HPDE6-E6E7 (cell line): ENCODE measurements around the gene CCNE1.

ENCODE experiments used
- DNase-seq: peaks from one replicate; pipeline ENCODE4 v3.0.0; 2011; ENCODE audit warnings: missing footprints; ENCODE audit errors: extremely low spot score

The CCNE1 gene

DNA sequence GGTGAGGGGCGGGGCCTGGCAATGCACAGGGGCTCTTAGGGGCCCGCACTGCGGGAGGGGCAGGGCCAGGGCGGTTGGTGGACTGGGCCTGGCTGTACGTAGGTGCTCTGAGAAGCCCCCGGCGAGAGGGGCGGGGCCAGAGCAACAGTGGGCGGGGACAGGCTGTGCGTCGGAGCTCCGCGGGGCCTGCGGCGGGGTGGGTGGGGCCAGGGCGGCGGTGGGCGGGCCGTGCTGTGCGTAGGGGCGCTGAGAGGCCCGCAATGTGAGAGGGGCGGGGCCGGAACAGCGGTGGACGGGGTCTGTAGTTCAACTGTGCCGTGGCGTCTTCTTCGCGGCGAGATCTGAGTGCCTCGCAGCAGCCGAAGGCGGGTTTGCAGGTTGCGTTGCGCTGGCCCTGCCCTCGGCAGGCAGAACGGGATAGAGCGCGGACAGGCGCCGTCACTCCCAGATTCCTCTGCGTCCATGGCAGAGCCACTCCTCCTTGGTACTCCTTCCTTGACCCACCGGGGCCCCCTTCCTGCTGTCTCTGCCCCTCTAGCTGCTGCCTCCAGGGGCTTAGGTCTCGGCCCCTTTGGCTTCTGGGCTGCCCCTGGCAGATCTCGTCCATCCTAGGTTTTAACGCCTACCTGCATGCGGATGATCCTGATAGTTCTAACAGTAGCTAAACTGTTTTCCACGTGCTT, 33.2 kb downstream of the CCNE1 start:
- DNase-seq = peak; percentile 80

DNA sequence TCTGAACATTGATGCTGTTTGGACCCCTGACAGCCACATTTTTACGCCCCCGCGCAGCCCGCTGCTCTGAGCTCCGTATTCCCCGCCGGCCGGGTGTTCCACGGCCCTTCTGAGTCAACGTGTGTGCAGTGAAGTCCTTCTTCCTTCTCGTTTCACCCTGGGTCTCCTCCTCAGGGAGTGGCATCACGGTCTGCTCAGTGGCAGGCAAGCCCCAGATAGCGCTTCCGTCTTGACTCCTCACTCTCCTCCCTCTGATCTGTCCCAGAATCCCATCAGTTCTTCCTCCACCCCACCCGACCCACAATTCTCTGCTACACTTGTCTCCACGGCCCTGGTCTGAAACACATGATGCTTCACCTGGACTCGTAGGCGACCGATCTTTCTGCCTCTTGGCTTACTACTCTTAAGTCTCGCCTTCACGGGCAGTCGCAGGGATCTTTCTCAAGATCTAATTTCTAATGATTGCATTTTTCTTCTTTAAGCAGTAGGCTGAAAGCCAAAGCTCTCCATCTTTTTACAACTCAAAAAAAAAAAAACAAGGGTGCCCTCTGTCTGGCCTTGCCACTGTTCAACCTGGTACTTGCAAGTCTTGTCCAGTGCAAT, 33.9 kb downstream of the CCNE1 start:
- DNase-seq = no peak

- DNase-seq = no peak
Measured at GRCh38 chr19:29849208-29849607, 37.4 kb downstream of the CCNE1 start.

DNA sequence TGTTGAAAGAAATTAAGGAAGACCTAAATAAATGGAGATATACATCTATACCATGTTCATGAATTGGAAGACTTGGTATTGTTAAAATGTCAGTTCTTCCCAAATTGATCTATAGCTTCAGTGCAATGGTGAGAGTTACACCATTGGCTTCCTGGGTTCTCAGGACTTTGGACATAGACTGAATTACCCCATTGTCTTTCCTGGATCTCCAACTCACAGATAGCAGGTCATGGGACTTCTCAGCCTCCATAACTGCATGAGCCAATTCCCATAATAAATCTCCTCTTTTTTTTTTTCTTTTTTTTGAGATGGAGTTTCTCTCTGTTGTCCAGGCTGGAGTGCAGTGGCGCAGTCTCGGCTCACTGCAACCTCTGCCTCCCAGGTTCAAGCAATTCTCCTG, 38.7 kb downstream of the CCNE1 start:
- DNase-seq = no peak

- DNase-seq = no peak
Measured at GRCh38 chr19:29851769-29852521, 40.2 kb downstream of the CCNE1 start.

DNA sequence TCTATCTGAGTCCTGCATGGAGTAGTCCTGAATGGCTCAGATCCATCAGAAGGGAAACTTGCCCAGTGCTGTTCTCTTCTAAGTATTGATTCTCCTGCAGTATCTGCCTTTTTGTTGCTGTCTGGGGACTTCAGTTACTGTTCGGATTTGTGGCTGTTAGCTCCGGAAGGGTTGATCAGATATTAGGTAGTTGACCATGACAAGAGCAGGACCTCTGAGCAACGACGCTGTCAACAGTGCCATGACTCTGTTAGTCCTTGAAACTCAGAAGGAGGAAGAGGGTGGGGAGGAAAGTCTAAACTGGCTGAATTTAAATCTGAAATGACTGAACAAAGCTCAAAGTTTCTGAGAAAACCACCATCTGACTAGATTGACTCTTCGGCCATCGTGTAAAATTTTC, 42.2 kb downstream of the CCNE1 start:
- no peak for DNase-seq

DNA sequence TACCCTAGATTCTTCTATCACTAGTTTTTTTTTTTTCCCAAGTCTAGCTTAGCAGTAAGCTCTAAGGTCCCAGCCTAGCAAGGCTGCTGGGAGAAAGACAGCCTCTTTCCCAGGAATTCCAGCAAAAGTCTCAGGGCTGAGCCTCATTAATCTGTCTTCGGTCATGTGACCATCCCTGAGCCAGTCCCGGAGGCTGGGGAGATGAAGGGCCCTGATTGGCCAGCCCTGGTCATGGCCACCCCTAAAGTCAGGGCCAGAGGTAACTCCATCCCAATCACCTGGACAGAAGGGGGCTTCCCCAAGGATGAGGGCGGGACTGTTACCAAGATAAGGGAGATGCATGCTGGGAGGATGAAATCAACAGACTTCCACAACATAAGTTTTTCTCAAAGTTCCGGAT, 43.3 kb downstream of the CCNE1 start:
- DNase-seq = no peak

- DNase-seq = no peak
Measured at GRCh38 chr19:29855741-29856500, 44.1 kb downstream of the CCNE1 start.

DNA sequence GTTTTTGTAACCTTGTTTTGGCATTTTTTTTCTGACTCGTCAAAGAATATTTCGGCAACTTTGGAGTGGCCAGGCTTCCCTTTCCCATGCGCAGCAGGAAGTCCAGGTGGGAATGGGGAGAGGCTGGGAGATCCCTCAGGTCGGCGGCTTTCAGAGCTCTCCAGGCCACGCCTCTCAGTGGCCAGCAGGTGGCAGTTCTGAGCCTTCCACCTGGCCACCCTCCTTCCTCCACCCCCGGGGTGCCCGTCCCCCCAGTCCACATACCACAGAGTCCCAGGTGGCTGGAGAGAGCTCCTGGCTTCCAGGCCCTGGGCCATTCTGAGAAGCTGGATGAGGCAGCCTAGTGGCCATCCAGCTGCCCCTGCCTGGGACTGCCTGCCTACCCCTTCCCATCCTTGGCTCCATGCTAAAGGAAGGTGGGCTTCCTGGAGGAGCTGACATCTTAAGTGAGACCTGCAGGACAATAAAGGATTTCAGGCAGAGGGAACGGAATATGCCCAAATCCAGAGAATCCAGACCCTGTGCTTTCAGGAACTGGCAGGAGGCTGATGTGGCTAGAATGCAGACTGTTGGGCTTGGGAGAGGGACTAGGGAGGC, 46.3 kb downstream of the CCNE1 start:
- DNase-seq = no peak

GRCh38 chr19:29858621-29859020, 46.8 kb downstream of the CCNE1 start:
- no peak for DNase-seq

- DNase-seq = no peak
Measured at GRCh38 chr19:29860492-29860891, 48.7 kb downstream of the CCNE1 start.

- DNase-seq = no peak
Measured at GRCh38 chr19:29861574-29861973, 49.8 kb downstream of the CCNE1 start.

DNA sequence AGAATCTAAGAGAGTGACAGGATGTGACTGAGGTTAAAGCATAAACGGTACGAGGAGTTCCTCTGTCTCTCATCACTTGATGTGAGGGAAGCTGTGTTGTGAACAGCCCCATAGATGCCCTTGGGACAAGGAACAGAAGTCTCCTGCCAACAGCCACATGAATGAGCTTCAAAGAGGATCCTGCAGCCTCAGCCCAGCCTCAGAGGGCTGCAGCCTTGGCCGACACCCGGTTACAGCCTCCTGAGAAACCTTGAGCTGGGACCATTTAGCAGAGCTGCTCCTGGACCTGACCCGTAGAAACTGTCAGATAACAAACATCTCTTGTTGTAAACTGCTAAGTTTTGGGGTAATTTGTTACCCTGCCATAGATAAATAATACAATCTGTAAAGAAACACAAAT, 54.2 kb downstream of the CCNE1 start:
- no peak for DNase-seq

DNA sequence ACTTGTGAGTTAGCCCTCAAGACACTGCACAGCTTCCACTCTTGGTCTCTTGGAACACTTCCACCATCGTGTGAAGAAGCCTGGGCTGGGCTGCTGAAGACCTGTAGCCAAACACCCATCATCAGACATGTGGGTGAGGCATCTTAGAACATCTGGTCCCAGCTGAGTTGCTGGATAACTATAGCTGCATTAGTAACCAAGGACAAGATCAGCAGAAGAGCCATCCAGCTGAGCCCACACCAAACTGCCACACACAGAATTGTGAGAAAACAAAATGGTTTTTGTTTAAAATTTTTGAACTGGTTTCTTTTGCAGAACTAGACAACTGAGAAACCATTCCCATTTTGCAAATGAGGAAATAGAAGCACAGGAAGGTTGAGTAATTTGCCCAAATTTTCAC, 56.2 kb downstream of the CCNE1 start:
- DNase-seq = no peak

- DNase-seq = no peak
Measured at GRCh38 chr19:29871143-29871542, 59.4 kb downstream of the CCNE1 start.

DNA sequence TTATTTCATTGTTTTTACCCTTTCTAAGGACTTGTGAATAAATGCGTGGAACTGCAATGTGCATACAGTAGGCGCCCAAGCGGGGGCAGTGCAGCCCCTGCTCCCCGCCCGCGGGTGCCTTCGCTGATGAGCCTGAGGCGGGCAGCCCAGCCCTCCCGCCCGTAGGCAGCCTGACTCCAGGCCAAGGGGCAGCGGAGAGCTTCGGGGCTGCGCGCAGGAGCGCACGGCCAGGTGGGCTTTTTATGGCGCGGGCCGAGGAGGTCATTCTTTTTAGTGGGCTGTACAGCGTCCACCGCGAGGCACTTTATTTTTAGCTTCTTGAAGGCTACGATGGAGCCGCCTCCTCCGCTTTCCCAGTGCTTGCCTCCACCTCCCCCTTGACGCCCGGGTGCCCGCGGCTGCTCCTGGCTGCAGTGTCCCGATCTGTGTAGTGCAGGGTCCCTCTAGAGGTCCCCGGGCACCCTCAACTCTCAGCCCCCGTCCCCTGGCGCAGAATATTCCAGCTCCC, 60.5 kb downstream of the CCNE1 start:
- DNase-seq = no peak

GRCh38 chr19:29873024-29873800, 61.4 kb downstream of the CCNE1 start:
- peak; percentile 40 for DNase-seq
